Effector CD4-positive, alpha-beta T cell (primary cell): ENCODE measurements around the gene ATP9B.
A peak's percentile ranks its signal among the peaks of the same experiment; 100 is the strongest.

Experiments
- DNase-seq: peaks from one replicate; pipeline ENCODE4 v3.0.0-alpha.2; 2020

Gene ATP9B

DNA sequence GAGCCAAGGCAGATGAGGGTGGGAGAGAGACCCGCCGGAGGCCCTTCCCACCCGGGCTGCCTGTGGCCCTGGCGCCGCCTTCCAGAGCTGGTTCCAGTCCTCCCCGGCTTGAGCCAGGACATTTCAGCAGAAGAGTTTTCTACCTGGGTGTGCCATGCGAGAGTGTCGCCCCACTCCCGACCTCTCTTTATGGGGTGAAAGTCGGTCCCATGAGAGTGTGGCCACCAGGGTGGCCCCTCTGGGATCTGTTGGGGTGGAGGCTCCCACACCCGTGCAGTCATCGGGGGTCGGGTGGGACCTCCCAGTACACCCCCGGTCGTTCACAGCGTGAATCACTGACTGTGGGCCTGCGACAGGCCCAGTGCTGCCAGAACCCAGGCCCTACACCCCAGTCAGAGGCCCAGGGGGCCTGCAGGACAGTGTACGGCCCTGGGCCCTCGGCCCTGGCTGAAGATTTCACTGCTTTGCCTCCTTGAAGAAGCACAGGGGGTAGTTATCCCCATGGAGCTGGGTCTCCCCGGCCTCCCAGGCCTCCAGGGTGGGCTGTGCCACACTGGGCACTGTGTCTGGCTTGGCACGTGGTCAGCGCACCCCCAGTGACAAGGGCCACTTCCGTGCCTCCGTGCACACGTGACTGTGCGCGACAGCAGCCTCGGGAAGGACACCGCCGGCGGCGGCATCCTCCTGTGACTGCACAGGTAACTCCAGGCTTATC lies 332.5 kb downstream of the ATP9B start:
- DNase-seq: no peak

DNA sequence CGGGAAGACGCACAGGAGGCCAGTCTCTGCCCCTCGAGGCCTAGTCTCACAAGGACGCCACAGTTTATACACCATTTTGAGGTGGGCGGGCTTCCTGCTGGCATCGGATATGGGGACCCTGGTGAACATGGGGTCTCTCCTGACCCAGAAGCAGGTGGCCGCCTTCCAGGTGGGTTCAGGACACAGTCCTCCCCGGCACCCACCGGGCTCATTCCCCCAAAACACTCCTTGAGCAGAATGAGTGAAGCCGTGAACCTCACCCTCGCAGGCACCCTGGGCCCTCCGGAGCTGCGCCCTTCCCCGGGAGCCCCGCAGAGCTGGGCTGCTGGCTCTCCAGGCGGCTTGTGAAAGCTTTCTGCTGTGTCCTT lies 333.0 kb downstream of the ATP9B start:
- DNase-seq: no peak

DNA sequence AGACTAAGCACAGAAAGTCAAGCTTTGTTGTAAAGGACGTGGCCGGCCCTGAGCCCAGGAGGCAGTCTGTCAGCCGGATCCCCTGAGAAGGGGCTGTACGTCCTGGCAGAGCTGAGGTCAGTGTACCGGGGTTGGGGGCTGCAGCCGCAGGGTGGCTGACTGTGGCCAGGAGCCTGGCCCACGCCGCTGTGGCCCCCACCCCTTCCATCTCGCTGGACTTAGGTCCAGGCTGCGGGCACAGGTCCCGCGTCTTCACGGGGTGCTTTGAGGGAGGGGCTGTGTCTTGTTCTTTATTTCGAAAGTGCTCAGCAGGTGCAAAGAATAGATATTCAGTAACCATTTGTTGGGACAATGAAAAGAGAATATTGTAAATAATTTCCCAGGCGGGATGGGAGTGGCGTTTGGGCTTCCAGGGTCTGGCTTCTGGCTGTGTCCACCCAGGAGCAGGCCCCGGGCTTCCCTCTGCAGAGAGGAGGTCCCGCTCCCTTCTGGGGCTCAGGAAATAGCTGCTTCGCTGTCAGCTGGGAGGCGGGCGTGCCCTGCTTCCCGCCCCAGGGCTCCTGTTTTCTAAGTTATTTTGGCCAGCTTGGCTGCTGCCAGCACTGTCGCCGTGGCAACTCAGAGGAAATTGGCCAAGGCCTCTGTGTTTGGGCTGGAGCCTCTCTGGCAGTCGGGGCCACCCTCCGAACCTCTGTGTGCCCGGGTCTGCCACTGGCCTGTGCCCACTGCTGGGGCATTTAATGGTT lies 334.0 kb downstream of the ATP9B start:
- DNase-seq: no peak

DNA sequence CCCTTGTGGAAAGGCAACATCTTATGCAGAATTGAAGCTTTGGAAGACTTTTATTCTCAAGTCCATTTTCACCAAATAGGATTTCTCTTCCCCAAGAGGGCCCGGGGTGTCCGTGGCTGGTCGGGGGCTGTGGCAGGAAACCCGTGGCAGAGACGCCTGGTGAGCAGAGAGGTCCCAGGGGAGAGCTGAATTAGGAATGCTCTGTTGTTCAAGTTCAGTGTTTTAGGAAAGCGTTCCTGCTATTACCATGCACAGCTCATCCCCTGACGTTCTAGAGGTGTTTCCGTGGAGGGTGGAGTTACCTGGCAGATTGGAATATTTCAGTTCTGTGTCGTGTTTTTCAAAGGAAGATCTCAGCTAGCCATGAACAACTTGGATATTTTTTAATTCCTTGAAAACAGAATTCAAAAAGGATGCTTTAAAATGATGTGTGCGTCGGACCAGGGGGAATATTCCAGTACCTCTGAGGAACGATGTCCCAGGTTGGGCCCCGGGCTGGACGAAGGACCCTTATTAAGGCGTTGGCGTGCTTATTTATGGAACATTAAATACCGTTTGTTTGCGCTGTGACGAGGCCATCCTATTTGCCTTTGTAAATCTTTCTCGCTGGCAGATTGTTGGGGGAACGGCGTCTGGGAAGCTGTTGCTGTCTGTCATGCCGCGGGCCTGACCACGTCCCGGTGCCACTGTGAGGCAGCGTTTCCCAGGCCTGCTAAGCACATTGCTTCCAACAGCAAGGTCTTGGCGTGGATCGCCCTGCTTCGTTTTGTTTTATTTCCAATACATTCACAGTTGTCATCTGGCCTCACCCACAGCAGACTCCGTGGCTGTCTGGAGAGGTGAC lies 334.8 kb downstream of the ATP9B start:
- no peak for DNase-seq

DNA sequence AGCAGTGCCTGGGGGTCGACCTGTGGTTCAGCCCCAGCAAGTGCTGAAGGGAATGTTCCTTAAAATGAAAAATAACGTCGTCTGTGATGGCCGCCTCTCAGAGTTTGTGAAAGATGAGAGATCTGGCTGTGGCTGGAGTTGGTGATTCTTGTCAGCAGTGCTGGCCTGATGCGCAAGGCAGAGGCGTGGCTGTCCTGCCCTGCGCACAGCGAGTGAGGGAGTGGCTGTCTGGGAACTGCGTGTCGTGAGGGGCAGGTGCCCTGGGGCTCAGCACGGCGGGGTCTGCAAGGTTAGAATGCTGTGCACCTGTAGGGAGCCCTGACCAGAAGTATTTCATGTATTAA lies 335.3 kb downstream of the ATP9B start:
- DNase-seq: peak; percentile 44

GRCh38 chr18:79405019-79405780 lies 336.0 kb downstream of the ATP9B start:
- peak; percentile 55 for DNase-seq

DNA sequence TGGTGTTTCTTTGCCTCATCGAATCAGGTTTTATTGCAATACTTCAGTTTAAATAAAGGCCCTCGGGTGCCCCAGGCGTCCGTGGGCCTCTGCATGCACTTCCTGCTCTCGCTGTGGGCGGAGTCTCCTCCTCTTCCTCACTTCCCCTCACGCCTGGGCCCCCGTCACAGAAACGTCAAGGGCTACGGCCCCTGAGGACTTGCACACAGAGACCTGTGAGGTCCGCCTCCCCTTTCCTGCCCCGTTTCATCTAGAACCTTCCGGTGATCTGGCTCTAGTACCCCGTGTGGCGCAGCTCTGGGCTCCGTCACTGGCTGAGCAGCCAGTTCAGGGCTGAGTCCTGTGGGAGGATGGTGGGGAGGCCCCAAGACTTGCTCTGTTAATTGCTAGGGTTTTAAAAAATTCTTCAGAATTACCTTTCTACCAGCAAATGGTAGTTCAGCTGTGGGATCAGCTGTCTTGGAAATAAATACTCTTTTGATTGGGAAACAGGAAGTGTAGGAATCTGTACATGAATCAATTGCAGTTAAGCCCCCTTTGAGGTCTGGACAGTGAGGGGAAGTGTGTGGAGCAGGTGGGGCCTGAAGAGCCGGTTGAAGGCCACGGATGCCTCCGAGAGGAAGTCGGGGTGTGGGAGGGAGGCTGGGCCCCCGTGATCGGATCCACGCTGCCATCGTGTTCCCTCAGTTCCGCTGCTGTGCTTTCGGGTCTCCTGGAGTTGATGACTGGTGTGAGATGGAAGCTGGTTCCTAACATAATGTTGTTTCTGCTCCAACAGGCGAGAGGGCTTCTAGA lies 336.8 kb downstream of the ATP9B start:
- DNase-seq: peak; percentile 88

DNA sequence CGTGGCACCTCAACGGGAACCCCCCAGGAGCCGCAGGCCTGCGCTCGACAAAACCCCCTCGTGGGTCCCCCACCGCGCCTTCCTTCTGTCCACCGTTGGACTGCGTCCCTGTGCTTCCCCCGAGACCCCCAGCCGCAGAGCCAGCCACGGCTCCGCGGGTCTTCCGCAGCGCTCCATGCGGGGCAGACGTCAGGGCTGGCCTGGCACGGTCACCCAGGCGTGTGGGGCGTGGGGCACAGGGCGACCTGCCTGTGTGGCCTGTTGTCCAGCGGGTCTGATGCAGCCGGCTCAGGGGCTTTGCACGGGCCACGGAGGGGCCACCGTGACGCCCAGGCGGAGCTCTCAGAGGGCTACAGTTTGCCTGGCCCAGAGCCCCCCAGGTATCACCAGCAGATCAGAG lies 337.5 kb downstream of the ATP9B start:
- no peak for DNase-seq

DNA sequence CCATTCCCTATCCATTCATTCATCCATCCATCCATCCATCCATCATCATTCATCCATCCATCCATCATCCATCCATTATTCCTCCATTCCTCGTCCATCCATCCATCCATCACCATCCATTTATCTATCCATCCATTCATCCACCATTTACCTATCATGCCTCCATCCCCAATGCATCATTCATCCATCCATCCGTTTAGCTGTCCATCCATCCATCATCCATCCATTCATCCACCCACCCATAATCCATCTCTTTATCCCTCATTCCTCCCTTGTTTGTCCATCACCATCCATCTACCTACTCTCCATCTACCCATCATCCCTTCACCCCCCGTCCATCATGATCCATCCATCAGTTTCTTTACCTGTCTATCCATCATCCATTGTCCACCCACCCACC lies 340.1 kb downstream of the ATP9B start:
- no peak for DNase-seq

GRCh38 chr18:79410171-79410641 lies 341.0 kb downstream of the ATP9B start:
- no peak for DNase-seq

DNA sequence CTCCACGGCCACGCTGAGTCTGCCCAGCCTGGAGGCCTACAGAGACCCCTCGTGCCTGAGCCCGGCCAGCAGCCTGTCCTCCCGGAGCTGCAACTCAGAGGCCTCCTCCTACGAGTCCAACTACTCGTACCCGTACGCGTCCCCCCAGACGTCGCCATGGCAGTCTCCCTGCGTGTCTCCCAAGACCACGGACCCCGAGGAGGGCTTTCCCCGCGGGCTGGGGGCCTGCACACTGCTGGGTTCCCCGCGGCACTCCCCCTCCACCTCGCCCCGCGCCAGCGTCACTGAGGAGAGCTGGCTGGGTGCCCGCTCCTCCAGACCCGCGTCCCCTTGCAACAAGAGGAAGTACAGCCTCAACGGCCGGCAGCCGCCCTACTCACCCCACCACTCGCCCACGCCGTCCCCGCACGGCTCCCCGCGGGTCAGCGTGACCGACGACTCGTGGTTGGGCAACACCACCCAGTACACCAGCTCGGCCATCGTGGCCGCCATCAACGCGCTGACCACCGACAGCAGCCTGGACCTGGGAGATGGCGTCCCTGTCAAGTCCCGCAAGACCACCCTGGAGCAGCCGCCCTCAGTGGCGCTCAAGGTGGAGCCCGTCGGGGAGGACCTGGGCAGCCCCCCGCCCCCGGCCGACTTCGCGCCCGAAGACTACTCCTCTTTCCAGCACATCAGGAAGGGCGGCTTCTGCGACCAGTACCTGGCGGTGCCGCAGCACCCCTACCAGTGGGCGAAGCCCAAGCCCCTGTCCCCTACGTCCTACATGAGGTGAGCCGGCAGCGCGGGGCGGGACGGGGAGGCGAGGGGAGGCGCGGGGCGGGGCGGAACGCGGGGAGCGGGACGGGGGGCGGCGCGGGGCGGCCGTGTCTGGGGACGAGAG lies 341.8 kb downstream of the ATP9B start:
- no peak for DNase-seq

GRCh38 chr18:79411614-79412526 lies 342.7 kb downstream of the ATP9B start:
- no peak for DNase-seq

GRCh38 chr18:79413025-79413424 lies 343.8 kb downstream of the ATP9B start:
- DNase-seq: no peak

DNA sequence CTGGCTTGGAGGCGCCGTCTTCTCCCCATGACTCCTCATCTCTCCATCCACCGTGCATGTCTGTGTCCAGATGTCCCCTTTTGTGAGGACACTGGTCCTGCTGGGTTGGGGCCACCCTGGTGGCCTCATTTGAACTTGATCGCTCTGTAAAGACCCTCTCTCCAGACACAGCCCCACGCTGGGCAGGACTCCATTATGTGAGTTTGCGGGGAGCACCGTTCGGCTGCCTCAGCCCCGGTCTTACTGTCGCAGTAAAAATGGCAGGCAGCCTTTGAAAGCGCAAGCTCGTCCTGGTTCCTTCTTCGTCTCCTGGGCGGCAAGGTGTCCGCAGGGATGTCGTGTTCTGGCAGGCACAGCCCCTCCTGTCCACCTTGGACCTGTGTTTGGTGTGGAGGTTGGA lies 344.2 kb downstream of the ATP9B start:
- DNase-seq: no peak

DNA sequence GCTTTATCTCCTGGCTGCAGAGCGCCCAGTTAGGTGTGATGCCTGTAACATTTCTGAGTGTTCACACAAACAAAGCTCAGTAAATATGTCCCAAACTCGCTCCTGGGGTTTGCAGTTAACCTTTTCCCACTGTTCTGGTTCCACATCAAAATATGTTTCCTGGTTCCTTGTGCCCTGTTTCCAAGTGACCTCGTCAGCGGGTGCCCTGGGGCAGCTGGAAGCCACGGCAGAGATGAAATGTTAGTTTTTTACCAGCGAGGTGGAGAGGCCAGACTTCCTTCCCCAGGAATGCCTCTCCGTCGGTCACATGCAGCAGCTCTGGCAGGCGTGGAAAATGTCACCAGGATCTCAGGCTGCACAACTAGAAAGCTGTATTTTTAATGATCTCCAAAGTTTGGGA lies 344.7 kb downstream of the ATP9B start:
- no peak for DNase-seq

DNA sequence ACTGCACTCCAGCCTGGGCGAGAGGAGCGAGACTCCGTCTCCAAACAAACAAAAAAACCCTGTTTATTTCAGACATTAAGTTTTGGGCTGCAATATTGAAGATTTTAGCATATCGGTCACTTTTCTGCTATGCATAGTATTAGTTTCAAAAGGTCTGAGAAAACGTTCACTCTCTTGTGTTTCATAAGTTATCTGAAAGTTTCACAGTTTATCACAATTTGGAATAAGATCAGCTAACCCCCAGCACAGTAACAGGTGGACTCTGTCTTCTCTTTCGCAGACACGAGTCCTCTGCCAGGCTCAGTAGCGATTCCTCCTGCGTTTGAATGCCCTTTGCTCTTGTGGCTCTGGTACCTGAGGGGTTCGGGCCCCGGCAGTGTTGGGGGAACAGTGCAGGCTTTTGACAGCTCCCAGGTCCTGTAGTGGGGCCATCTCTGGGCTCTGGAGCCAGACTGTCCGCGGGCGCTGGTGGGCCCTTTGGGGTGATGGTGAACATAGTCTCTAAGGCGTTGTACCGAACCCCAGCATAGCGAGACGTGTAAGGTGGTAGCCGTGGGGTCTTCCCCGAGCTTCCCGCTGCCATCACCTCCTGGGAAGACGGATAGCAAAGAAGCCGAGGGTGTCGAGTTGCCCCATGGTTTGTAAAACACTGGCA lies 347.0 kb downstream of the ATP9B start:
- no peak for DNase-seq

- DNase-seq: no peak
Observed at GRCh38 chr18:79416677-79417052, 347.5 kb downstream of the ATP9B start.

DNA sequence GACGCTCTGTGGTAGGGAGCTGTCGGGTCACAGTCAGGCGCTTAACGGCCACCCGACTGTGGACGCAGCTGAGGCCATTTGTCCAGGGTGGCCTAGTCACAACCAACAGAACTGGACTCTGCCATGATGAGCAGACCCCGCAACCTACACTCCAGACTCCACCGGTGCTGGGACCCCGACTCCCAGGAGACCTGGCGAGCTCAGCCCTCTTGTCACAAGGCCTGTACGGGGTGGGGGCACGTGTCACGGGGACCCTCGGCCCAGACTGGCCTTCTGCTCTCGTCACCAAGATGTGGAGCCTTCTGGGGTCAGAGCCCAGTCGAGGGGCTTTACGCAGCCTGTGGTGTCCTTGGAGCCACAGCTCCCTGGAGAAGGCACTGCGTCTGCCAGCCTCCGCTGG lies 349.0 kb downstream of the ATP9B start:
- DNase-seq: no peak

DNA sequence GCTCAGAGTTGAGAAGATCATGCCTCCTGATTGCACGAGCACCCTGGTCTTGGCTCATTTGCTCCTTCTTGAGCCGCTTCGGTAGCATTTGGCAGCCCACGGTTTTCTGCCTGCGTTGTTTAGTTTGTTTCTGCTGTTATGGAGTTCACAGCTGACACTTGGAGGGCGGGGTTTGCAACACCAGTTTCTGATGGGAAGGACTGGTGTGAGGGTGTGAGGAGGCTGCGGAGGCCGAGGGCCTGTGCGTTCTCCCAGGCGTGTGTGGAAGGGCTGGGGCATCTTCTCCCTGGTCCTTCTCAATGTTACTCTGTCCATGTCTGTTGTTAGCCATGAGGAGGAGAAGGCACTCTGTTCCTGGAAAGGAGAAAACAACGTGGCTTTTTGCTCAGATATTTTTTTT lies 349.4 kb downstream of the ATP9B start:
- DNase-seq: no peak
